Measurements from ENCODE around the gene RIT2. TPM values are rescaled to one million over a fixed set of nuclear protein-coding genes. Genes with fewer than 3 reads are reported as not detected.

The RIT2 gene
- total RNA-seq, 2 experiments from 2014 or later = not detected

DNA sequence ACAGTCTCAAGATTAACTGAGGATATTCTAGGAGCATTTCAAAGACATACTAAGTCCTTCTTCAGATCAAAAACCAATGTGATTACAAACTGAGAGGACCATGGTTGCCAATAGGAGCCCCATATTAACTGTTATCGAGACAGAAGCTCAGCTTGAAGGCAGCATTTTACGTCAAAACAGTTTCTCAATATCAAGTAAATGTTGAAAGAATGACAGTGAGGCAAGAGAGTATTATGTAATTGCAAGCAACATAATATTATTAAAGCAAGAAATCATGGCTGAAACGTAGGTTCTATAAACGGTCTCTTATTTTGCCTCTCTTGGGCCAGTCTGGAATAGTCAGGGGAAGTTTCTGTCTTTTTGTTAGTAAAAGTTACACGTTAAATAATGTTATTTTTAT is 22.9 kb downstream of the RIT2 start:
- Mint-ChIP-seq H3K9me3 (peaks cover 6% of the 10 kb centered on the region), H3K27ac (no peak overlapping the region), H3K4me3 (no peak overlapping the region), H3K36me3 (ENCODE audit: low read depth) (no peaks in the 10 kb centered on the region), H3K4me1 (ENCODE audit: low read depth) (no peaks in the 10 kb centered on the region), H3K27me3 (no peaks in the 10 kb centered on the region)
- CTCF ChIA-PET = no interaction called here
- TF ChIP-seq, protein P1, sequence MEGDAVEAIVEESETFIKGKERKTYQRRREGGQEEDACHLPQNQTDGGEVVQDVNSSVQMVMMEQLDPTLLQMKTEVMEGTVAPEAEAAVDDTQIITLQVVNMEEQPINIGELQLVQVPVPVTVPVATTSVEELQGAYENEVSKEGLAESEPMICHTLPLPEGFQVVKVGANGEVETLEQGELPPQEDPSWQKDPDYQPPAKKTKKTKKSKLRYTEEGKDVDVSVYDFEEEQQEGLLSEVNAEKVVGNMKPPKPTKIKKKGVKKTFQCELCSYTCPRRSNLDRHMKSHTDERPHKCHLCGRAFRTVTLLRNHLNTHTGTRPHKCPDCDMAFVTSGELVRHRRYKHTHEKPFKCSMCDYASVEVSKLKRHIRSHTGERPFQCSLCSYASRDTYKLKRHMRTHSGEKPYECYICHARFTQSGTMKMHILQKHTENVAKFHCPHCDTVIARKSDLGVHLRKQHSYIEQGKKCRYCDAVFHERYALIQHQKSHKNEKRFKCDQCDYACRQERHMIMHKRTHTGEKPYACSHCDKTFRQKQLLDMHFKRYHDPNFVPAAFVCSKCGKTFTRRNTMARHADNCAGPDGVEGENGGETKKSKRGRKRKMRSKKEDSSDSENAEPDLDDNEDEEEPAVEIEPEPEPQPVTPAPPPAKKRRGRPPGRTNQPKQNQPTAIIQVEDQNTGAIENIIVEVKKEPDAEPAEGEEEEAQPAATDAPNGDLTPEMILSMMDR (IDR thresholded peaks at IDR 0.05) = no peak
- intact Hi-C loops (cut with micrococcal nuclease) = no loop called here
- no peak for ATAC-seq
- POLR2A ChIA-PET = no interaction called here
- DNase-seq = no peak

DNA sequence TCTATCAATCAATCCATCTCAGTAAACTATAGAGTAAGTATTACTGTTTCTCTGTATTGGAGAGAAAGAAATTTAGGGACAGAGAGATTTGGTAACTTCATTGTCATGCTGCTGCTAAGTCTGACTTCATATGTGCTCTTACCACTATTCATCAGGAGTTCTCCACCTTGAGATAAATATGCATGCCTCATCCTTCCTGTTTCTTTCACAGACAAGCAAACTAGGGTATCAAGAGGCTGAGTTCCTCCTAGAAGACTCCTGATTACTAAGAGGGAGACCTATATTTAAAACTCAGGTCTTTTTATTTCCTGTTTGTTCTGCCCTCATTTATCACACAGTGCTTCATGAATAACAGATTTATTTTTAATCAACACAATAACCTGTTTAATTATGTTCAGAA is 34.1 kb downstream of the RIT2 start:
- DNase-seq (no peak), ATAC-seq (no peak)
- CTCF ChIA-PET = no interaction called here
- intact Hi-C loops (cut with micrococcal nuclease) = no loop called here
- Mint-ChIP-seq H3K36me3 (ENCODE audit: low read depth) (no peaks in the 10 kb centered on the region), H3K4me3 (no peak overlapping the region), H3K9me3 (peaks cover 4% of the 10 kb centered on the region), H3K27ac (no peak overlapping the region), H3K27me3 (no peaks in the 10 kb centered on the region), H3K4me1 (ENCODE audit: low read depth) (no peaks in the 10 kb centered on the region)
- POLR2A ChIA-PET = no interaction called here
- TF ChIP-seq, protein P1 (IDR thresholded peaks at IDR 0.05) = no peak

DNA sequence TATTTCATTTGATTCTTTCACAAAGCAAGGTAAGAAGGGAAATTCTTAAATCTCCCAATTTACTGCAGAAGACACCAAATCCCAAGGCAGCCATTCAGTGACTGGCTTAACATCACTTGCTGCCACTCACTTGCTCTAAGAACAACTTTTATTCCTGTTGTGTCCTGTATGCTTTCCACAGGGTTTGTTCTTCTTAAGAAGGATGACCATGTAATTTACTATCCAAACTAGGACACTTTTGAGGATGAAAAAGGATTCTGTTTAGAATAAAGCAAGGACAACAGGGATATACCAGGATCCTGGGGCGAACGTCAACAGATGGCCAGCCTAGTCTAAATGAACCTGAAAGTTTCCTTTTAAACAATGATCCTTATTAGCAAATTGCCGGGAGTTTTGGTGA is 34.8 kb downstream of the RIT2 start:
- intact Hi-C loops (cut with micrococcal nuclease) = no loop called here
- no peak for ATAC-seq
- CTCF ChIA-PET = no interaction called here
- POLR2A ChIA-PET = no interaction called here
- no peak overlapping the region for H3K4me3 Mint-ChIP-seq
- no peaks in the 10 kb centered on the region for H3K36me3 Mint-ChIP-seq (ENCODE audit: low read depth)
- DNase-seq = no peak
- peaks cover 4% of the 10 kb centered on the region for H3K9me3 Mint-ChIP-seq
- H3K27me3 Mint-ChIP-seq = no peaks in the 10 kb centered on the region
- no peak overlapping the region for H3K27ac Mint-ChIP-seq
- no peaks in the 10 kb centered on the region for H3K4me1 Mint-ChIP-seq (ENCODE audit: low read depth)
- TF ChIP-seq, protein P1 (IDR thresholded peaks at IDR 0.05) = no peak

DNA sequence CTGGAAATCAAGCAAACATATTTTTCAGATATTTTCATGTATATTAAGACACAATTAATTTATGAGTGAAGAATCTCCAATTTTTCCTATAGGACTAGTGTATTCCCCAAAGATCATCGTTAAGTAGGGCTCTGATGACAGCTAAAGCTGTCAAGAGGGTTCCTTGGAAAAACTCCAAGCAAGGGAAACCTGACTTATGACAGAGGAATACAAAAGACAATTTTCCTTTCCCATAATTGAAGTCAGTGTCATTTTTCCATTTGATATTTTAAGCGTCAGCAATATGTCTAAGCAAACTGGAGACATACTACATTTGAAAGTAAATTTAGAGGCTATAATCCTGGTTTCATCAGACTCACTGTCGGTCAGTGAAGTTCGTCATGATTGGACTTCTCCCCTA is 36.1 kb downstream of the RIT2 start:
- intact Hi-C loops (cut with micrococcal nuclease) = no loop called here
- TF ChIP-seq, protein P1 (IDR thresholded peaks at IDR 0.05) = no peak
- no peaks in the 10 kb centered on the region for H3K27me3 Mint-ChIP-seq
- POLR2A ChIA-PET = no interaction called here
- DNase-seq = no peak
- CTCF ChIA-PET = no interaction called here
- no peak overlapping the region for H3K4me3 Mint-ChIP-seq
- no peak for ATAC-seq
- no peaks in the 10 kb centered on the region for H3K4me1 Mint-ChIP-seq (ENCODE audit: low read depth)
- H3K36me3 Mint-ChIP-seq (ENCODE audit: low read depth) = no peaks in the 10 kb centered on the region
- H3K27ac Mint-ChIP-seq = no peak overlapping the region
- H3K9me3 Mint-ChIP-seq = peaks cover 7% of the 10 kb centered on the region

DNA sequence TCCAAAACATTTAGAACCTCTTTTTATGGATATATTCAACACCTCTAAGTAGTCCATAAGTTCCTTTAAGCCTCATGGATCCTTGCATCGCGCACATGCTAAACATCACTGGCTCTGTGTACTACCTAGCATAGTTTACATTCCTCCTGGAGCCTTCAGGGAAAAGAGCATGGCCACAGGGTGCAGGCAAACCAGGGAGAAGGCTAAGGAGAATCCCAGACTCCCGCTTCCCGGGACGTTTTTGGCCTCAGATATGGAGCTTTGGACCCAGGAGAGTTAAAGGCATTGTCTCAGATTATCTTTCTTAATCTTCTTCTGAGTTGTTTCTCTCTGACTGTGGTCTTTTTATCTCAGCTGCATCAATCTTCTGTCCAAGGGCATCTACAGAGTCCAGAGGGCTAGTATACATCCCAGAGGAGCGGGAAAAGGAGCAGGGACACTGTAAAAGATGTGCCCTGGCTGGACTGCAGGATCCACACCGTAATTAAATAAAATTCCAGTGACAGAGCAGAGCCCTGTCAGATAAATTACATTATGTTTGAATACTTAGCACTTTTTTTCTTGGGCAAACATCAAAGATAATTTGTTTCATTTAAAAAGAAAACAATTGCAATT is 36.9 kb downstream of the RIT2 start:
- ATAC-seq = no peak
- TF ChIP-seq, protein P1 (IDR thresholded peaks at IDR 0.05) = no peak
- ChIA-PET POLR2A (no interaction called here), CTCF (no interaction called here)
- Mint-ChIP-seq H3K27ac (no peak overlapping the region), H3K9me3 (peaks cover 4% of the 10 kb centered on the region), H3K4me1 (ENCODE audit: low read depth) (no peaks in the 10 kb centered on the region), H3K36me3 (ENCODE audit: low read depth) (no peaks in the 10 kb centered on the region), H3K27me3 (no peaks in the 10 kb centered on the region), H3K4me3 (no peak overlapping the region)
- no peak for DNase-seq
- intact Hi-C loops (cut with micrococcal nuclease) = no loop called here
